T follicular helper cell (primary cell): ENCODE measurements around the gene COA8.
A peak's percentile ranks its signal among the peaks of the same experiment; 100 is the strongest.
"Not testable (repeated sequence)": the region's sequence is repeated elsewhere in the genome, so short reads cannot be mapped to it uniquely, and the experiment has no call there.

ENCODE experiments used
- DNase-seq: peaks from one replicate; pipeline ENCODE4 v3.0.0-alpha.2; 2020; ENCODE audit warnings: low read depth

The COA8 gene

DNA sequence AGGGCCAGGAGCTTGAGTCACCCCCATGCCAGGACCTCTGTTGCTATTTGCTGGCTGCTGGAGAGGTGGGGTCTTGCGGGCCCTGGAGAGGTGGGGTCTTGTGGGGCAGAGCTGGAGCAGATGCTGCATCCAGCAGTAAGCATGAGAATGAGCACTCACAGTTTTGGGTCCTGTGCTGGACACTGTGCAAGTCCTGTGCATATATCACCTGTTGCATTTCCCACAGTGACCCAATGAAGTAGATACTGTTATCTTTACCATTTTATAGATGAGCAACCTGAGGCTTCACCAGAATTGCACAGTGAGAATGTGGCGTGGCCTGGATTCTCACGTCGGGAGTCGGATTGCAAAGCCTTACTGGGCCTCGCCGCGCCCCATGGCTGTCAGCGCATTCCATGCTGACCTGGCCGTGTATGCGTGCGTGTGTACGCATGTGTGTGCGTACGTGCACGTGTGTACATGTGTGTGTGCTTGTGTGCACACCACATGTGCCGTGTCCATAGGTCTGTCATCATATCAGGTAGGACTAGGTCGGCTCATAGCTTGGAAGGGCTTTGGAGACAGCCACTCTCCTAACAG, 12.0 kb downstream of the COA8 start:
- no peak for DNase-seq

DNA sequence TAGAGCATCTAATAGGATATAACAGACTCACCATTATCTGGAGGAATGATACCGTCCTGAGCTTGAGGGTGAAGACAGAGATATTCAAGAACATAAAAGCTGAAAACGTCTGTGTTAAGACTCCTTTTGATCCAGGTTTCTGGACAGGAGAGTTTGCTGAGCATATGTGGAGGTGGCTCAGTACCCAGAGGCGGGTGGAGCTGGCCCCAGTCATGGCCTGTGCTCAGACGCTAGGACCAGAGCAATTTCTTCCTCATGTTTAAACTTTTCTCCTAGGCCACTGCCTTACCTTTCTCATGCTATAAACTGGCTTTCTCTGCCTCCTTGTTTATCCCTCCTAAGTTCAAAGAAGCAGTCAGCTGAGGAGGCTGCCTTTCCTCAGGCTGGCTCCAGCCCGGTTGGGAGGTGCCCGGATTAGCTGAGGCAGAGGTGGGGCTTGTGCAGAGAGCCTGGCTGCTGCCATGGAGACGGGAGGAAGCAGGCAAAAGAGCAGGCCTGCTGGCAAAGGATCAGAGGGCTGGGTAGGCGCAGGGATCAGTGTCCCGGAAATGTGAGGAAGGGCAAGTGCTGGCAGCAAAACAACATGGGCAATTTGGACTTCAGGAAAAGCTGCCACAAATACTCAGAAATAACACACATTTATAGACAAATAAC, 13.7 kb downstream of the COA8 start:
- no peak for DNase-seq

DNA sequence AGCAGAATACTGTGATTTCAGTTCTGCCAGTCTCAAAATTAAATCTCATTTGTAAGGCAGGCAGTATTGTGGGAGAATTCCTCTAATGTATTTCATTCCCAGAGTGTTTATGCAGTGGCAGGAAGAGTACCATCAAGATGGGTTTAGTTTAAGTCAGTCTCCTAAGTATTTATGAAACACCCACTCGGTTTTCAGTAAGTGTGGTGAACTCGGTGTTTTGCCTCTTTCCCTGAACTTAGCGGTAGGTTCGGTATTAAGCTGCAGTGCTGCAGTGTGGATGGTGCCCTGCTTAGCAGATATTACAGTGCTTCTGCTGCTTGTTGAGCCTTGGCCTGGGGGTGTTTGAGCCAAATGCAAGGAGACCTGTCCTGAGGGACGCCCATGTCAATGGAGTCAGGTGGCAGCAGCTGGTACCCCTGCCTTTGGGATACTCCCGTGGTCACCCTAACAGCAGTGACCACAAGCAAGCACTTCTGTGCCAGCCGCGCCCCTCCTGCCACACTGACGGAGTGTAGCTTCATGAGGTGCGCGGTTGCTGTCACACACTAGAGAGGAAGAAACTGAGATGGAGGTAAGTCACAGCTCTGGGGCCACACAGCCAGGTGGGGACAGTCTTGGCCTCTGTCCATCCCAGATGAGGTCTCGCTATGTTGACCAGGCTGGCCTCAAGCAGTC, 15.8 kb downstream of the COA8 start:
- DNase-seq: no peak

DNA sequence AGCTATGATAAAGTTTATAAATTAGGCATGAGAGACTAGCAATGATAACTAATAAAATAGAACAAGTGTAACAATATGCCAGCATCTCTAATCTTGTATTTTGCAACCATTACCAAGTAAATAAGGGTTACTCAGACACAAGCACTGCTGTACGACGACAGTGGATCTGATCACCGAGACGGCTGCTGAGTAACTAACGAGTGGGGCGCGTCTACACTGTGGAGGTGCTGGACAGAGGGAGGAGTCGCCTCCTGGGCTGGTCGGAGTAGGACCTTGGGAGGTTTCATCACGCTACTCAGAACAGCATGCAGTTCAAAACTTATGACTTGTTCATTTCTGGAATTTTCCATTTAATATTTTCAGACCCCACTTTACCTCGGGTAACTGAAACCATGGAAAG, 18.4 kb downstream of the COA8 start:
- no peak for DNase-seq

DNA sequence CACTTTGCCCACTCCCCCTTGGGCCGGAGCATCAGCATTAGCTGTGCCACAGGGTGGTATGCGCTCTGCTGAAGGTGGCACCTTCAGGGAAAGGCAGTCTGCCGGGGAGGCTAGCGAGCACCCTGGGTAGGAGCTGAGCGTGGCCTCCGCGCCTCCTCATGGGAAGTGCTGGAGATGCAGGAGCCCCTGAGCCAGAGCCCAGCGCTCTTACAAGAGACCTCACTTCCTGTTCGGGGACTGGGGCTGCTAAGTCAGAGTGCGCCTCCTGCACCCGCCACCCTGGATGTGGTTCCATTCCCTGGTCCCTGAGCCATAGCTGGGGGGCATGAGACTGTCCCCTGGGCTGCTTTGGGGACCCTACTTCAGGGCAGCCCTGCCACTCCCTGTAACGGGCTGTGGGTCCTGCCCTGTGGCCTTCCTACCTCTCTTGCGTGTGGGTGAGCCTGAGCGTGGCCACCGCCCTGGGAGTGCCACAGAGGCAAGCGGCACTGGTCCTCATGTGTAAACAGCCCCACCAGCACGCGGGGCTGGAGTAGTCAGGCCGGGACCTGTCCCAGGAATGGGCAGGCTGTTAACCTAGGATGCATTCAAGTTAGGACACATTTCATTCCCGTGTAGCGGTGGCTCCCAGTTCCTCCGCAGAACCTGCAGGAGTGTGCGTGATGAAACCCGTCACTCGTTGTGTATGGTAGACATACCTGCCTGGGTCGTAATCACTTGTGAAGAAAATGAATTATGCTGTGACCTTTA, 19.4 kb downstream of the COA8 start:
- no peak for DNase-seq

DNA sequence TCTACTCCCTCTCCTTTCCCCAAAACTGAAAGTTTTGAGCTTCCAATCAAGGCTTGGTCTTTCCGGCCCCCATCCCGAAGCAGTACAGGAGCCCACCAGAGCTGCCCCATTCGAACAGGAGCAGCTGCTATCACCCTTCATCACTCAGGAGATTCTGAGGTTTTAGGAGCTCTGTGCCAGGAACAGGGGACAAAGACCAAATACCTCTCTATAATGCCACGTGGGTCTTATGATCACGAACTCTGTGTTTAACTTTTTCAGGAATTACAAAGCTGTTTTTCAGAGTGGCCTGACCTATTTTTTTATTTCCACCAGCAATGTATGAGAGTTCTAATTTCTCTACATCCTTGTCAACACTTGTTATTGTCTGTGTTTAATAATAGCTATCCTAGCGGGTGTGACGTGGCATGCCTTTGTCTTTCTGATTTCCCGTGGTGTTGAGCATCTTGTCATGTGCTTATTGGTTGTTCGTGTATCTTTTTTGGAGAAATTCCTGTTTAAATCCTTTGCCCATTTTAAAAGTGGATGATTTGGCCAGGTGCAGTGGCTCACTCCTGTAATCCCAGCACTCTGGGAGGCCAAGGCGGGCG, 21.7 kb downstream of the COA8 start:
- no peak for DNase-seq

DNA sequence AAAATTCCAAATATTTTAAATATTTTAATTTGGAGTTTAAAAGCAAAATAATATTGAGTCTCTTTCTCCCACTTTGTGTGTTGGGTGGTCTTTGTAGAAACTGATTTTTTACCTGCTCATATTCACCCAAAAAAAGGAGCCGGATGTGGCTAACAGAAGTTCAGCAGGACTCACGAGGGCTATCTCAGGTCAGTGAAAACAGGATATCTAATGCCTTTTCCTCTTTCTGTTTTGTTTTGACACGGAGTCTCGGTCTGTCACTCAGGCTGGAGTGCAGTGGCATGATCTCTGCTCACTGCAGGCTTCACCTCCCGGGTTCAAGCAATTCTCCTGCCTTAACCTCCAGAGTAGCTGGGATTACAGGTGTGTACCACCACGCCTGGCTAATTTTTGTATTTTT, 30.8 kb downstream of the COA8 start:
- DNase-seq: no peak

DNA sequence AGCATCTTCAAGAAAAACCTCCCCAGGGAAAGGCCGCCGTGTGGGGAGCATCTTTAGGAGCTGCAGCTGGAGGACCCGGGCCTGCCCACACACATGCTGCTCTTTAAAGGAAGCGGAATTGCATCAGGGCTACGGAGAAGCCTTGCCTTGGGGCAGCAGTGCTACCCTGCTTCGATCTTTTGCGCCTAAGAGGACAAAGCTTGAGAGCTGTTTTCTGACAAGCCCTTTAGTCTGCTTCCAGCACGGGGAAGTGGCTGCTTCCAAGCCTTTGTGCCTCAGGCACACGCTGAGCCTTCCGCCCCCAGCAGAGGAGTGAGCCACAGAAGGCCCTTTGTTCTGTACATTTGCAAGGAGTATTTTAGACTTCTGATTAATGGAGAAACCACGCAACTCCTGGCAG, 31.5 kb downstream of the COA8 start:
- DNase-seq: no peak

DNA sequence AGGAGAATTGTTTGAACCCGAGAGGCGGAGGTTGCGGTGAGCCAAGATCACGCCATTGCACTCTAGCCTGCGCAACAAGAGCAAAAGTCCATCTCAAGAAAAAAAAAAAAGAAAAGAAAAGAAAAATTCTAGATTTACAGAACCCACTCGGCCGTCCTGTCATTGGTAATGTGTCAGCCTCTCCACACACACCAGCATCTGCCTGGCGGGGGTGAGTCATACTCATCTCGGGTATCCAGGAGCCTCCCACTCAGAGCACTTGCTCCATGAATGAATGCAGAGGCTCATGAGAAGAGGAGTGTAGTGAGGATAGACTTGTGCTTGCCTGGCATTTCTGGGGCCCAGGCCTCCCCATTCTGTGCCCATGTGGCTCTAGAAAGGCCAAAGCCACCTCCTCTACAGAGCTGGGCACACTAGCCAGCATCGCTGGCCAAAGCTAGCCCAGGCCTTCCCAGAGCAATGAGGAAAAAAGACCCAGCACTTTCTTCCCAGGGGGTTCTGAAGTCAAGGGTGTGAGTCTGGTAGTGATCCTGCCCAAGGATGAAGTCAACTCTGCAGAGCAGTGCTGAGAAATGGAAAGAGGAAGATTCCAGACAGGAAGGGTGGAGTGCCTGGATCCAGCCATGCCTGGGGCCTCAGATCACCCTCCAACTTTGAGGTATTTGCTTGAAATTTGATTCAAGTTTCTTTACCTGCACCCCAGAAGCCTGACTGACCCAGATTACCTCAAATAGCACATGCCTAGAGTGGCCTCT, 35.0 kb downstream of the COA8 start:
- no peak for DNase-seq

DNA sequence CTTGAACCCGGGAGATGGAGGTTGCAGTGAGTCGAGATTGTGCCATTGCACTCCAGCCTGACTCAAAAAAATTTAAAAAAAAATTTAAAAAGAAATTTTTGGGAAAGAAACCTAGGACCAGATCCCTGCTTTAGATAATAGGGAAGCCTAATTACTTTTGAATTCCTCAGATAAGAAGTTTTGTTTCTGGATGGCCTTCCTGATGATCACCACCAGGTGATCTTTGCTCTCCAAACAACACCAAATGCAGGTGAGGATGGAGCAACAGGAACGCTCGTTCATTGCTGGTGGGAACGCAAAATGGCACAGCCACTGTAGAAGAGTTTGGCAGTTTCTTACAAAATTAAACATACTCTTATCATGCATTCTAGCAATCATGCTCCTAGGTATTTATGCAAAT, 37.7 kb downstream of the COA8 start:
- no peak for DNase-seq

DNA sequence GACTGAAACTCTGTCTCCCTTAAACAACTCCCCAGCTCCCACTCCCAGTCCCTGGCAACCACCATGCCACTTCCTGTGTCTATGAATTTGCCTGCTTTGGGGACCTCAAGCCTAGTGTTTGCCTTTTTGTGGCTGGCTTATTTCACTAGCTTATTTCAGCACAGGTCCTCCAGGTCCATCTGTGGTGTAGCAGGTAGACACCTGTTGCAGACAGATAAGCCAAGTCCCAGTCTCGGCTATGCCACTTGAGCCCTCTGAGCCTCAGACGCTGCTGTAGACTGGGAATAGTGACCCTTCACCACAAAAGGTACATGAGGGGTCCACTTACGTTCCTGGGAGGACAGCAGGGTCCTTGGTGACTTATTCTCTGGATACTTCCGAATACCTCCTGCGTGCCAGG, 41.9 kb downstream of the COA8 start:
- DNase-seq: no peak

DNA sequence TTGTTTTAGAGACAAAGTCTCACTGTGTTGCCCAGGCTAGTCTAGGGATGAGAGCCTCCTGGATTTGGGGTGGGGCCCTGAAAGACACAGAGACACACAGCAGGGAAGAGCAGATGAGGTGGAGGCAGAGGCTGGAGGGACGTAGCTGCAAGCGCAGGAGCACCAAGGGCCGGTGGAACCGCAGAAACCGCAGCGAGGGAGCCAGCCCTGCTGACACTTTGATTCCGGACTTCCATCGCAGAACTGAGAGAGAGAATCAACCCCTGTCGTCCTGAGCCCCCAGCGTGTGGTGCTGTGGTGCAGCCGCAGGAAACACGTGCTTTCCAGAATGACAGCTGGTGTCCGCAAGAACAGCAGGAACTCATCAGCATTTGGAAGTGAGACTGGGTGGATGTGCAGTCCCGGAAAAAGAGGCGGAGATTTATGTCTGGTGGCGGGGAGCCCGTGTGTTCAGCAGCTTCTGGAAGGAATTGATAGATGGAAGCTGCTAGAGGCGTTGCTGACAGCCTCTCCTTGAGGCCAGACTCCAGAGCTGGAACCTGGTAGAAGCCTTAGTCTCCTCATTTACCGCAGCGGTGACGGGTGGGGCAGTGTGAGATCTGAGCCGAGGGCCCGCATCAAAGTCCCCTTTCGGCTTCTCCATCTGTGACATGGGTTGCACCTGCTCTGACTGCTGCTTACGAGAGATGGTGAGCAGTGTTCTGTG, 44.4 kb downstream of the COA8 start:
- DNase-seq: peak; percentile 30

DNA sequence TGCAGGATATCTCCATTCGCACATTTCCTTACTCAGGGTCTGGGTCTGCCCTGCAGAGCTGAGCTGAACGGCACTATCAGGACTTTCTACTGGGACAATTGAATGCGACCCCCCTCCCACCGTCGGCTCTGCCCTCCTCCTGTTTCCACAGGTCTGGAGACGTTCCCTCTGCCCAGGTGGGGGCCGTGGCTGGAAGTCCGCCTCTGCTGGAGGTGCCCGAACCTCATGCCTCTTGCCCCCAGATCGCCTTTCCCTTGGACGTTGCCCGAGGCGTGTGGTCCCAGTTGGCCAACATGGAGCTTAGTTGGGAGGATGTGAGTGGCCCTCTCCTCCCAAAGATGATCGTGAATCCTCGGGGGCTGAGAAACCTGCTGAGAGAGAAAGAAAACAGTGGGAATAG, 45.1 kb downstream of the COA8 start:
- no peak for DNase-seq

DNA sequence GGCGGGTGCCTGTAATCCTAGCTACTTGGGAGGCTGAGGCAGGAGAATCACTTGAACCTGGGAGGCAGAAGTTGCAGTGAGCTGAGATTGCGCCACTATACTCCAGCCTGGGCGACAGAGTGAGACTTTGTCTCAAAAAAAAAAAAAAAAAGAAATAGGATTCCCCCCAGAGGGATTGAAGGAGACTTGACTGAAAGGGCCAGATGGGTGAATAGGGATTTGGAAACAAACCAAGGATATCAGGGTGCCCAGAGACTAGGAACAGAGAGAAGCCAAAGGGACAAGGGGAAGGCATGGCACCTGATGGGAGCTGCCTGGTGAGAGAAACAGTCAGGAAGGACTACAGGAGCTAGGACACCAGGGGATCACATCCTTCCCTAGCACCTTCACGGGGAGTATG, 46.3 kb downstream of the COA8 start:
- not testable (repeated sequence) for DNase-seq

DNA sequence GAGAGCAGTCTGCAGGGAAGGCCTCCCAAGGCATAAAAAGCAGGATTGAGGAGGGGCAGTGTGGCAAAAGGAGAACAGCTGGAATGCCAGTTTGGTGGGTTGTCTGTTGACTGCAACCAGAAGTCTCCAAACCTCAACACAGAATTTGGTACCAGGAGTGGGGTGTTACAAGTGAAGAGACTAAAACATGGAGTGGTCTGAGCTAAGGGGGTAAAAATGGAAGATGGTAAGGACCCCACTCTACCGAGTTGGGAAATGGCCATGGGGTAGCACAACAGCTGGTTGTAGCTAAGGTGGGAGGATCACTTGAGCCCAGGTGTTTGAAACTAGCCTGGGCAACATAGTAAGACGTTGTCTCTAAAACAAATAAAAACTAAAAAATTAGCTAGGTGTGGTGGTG, 48.5 kb downstream of the COA8 start:
- no peak for DNase-seq

DNA sequence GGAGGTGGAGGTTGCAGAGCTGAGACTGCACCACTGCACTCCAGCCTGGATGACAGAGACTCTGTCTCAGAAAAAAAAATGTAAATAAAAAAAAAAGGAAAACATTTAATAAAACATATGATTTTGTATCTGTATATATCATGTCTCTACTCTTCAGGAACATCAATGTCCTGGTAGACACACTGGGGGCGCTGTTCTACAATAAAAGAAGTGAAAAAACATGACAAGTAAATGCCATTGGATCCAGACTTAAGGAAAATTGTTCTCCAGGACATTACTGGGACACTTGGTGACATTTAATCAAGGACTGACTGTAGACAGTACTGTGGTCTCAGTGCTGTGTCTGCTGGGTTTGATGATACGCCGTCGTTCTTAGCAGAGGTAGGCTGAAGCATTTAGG, 50.8 kb downstream of the COA8 start:
- DNase-seq: no peak

DNA sequence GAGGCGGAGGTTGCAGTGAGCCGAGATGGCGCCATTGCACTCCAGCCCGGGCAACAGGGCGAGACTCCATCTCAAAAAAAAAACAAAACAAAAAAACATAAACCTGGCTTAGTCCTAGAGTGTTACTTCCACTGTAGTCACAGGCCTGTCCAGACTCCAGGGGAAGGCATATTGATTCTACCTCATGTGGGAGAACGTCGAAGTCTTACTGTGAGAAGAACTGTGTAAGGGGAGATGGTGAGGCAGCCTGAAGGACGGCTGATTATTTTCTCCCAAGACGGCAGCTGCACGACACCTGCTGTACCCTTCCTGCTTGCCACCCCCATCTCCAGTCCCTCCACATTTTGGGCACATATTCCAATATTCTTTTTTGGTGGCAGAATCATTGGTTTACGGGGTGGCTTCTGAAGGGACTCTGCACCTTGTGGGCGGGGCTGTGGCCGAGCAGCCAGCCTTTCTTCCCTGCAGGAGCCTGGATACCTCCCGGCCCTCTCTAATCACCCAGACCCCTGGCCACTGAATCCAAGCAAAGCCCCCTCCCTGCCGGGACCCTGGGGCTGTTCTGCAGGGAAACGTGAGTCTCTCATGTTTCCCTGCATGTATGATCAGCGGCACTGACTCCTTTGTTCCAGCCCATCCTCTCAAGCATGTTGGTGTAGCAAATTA, 54.0 kb downstream of the COA8 start:
- no peak for DNase-seq

DNA sequence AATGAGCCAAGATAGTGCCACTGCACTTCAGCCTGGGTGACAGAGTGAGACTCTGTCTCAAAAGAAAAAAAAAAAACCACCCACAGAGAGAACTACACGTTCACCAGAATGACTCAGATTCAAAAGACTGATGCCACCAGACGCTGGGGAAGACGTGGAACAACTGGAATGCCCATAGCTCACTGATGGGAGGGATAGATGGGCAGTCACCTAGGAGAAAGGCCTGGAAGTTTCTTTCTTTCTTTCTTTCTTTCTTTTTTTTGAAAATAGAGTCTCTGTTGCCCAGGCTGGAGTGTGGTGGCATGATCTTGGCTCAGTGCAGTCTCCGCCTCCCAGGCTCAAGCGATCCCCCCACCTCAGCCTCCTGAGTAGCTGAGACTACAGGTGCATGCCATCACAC, 56.3 kb downstream of the COA8 start:
- DNase-seq: no peak

DNA sequence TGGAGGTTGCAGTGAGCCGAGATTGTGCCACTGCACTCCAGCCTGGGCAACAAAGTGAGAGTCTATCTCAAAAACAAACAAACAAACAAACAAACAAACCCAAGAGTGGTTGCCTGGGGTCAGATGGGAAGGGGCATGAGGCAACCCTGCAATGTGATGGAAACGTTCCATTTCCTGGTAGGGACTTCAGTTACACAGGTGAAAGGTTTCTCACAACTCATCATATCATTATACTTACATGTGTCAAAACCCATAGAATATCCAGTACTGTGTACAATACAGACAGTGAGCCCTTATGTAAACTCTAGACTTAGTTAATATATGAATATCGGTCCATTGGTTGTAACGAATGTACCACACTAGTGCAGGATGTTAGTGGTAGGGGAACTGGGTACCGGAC, 59.1 kb downstream of the COA8 start:
- no peak for DNase-seq

DNA sequence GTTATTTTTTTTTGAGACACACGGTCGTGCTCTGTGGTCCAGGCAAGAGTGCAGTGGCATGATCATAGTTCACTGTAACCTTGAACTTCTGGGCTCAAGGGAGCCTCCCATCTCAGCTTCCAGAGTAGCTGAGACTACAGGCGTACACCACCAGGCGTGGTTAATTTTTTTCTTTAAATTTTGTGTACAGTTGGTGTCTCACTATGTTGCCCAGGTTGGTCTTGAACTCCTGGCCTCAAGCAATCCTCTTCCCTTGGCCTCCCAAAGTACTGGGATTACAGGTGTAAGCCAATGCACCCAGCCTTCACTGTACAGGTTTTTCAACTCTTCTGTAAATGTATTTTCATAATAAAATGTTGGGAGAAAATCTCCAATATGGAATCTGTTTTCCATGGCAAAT, 60.5 kb downstream of the COA8 start:
- no peak for DNase-seq
